ENCODE measurements around the gene COX17.

COX17 gene

DNA sequence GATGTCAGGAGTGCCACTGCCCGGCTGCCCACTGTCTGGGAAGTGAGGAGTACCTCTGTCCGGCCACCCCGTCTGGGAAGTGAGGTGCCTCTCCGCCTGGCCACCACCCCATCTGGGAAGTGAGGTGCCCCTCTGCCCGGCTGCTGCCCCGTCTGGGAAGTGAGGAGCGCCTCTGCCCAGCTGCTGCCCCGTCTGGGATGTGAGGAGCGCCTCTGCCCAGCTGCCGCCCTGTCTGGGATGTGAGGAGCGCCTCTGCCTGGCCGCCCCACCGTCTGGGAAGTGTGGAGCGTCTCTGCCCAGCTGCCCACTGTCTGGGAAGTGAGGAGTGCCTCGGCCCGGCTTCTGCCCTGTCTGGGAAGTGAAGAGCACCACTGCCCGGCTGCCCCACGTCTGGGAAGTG lies 3.3 kb downstream of the COX17 start:
- no peak for DNase-seq

DNA sequence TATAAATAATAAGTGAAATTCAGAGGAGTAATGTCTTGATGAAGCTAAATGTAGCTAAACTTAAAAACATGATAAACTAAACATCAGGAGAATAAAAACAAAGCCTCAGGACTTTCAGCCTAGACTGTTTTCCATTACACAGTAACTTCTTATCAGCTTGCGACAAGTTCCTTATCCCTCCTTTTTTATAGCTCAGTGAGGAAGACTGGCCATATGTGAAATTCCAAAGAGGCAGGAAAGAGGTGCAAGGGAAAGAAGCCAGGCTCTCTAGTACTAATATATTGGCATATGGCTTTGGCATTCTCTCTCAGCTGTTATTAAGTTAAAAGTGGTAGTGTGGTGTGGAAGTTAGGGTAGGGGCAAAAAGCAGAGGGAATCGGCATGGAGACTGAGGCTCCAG lies 4.4 kb downstream of the COX17 start:
- DNase-seq: no peak

DNA sequence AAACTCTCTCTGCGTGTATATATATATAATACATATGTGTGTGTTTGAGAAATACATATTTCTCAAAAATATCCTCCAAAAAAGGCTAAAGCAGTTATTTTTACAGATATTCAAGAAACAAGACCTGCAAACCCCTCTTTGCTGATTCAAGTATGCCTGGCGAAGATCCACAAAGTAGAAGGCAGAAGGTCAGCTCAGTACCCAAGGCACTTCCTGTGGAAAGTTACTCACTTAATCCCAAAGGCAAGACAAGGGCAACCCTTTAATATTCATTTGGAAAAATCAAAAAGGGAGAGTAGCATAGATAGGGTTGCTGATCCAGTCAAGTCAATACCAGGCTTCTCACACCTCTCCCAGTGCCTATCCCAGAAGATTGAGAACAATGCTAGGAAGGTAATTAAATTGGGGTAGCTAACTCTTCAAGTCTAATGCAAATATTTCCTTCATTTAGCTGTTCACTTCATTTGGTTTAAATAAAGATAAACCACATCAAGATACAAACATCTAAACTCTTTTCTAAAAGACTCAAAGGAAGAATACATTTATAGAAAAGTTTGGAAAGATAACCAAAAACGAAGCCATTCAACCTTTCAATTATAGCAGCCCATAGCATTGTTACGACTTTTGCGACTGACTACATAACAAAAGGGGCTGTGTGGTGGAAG lies 7.2 kb downstream of the COX17 start:
- no peak for DNase-seq

- no peak for DNase-seq
Observed at GRCh38 chr3:119665954-119666559, 11.1 kb downstream of the COX17 start.

- peak; percentile 29 for DNase-seq
Observed at GRCh38 chr3:119664850-119665379, 12.3 kb downstream of the COX17 start.

- no peak for DNase-seq
Observed at GRCh38 chr3:119664370-119664769, 12.8 kb downstream of the COX17 start.

DNA sequence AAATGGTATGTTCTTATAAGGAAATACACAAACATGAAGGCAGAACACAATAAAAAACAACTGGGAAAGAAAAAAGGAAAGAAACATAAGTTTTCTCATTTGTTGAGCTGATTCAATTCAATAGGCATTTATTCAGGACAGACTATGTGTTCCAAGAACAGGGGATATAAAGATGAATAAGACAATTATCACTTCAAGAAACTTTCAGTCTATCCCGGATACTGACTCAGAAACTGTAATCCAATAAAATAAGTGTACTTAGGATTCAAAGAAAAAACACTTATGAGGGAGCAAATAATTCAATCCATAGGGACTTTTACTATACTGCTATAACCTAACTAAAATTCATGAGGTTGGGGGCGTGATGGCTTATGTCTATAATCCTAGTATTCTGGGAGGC lies 13.3 kb downstream of the COX17 start:
- DNase-seq: peak; percentile 61

DNA sequence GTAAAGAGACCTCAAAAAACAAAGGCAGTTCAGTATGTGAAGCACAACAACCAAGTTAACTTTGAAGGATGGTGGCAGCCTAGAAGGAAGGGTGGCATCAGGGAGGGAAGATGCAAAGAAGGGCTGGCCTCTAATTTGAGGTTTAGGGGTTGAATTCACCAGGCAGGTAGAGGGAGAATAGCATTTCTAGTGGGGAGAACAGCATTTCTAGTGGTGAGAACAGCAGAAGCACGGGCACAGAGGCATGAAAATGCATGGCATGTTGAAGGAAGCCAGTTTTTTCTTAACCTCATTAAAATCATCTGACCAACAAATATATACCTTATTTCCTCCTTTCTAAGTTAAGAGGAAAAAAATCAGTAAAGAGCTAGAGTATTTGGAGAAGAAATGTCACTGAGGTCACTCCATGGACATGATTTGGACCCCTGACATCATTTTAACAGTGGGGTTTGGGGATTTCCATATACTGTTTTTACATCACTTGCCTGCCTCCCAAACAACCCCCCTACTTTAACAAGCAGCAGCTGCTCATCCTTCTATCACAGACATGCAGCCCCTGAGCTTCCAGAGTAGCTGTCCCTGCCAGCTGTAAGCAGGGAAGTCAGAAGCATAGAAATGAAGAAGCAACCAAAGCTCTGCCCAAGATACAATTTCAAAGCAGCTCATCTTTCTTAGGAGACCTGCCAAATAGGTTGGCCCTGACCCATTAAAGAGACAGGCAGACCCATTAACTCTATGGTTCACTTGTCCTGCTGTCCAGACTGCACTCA lies 14.4 kb downstream of the COX17 start:
- peak; percentile 52 for DNase-seq

GRCh38 chr3:119660474-119661440 lies 16.4 kb downstream of the COX17 start, which contains the start of gene POPDC2:
TSS of gene POPDC2 (minus strand) at chr3:119660589. CDS start at chr3:119660423, 166 bp downstream.
- peak; percentile 29 for DNase-seq

- DNase-seq: no peak
Observed at GRCh38 chr3:119659606-119660291, 17.5 kb downstream of the COX17 start.

DNA sequence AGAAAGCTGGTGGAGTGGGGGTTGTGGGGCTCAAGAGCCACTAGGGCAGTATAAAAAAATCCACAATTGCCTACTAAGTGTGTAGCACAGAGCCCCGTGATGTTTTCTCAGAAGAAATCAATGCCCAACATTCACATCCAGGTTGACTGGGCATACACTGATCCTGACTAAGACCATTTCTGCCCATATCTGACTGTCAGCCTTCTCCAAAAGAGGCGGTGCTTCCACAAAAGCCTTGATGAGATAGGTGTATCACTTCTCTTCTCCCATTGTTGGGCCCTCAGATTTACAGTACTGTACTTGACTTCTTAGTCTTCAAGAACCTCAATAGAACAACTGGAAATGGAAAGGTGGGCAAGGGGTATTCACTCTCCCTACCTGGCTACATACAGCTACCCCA lies 18.2 kb downstream of the COX17 start:
- no peak for DNase-seq

- no peak for DNase-seq
Observed at GRCh38 chr3:119657887-119658702, 19.1 kb downstream of the COX17 start.

DNA sequence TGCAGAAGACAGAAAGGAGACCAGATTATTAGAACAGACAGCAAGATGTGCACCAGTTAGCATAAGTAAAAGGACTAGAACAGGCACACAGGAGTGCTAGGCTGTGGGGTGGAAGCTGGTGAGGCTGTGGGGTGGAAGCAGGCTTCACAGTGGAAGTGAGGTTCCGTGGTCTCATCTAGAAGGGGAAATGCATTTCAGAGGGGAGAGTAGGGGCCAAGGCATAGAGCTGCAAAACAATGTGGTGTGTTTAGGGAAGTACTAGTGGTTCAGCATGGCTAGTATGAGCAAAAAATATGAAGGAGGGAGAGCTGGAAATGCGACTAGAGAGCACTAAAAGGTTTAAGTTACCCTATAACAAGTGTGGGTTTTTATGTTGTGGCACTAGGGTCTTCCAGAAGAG lies 23.3 kb downstream of the COX17 start:
- DNase-seq: no peak

DNA sequence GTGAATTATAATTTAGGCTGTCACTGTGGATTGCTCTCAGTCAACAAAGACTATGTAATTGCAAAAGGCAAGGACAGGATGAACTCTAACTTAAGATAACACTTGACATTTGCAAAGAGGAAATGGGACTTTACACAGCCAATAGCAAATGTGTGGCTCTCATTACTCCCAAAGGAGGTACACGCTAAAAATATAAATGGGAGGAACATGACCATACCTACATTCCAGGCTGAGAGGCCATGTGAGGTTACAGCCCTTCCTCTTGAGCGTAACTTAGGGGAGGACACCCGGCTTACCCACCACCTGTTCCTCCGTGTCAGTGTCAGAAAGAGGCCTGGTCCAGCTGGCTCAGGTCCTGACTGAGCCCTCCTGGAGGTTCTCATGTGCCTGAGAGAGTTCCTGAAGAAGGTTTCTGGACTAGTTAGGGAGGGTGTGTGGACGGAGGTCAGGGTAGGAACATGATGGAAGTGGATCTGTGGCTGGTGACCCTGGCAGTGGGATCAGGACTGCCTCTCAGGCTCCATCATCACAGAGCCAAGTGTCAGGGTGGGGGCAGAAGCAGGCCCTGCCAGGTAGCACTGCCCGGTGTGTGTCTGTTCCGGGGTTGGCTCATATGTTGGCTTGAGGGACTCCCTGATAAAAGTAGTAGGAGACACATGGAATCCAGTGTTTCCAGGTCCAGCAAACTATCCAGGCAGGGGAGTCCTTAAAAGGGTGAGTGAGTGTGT lies 24.7 kb downstream of the COX17 start:
- DNase-seq: no peak

DNA sequence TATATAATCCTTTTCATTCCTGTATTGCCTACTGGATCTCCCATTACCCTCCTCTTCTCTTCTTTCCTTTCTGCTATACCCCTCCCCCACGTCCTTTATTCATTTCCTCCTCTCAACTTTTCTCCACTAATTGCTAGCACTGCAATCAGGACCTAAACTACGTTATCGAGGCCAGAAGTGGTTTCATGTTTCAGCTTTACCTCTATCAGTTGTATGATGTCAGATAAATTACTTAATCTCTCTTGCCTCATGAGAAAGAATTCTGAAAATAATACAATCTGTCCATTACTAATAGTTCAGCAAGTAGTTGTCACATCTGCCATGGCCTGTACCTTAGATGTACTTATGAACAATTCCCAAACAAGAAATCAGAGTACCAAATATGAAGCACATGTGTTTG lies 27.4 kb downstream of the COX17 start:
- no peak for DNase-seq

DNA sequence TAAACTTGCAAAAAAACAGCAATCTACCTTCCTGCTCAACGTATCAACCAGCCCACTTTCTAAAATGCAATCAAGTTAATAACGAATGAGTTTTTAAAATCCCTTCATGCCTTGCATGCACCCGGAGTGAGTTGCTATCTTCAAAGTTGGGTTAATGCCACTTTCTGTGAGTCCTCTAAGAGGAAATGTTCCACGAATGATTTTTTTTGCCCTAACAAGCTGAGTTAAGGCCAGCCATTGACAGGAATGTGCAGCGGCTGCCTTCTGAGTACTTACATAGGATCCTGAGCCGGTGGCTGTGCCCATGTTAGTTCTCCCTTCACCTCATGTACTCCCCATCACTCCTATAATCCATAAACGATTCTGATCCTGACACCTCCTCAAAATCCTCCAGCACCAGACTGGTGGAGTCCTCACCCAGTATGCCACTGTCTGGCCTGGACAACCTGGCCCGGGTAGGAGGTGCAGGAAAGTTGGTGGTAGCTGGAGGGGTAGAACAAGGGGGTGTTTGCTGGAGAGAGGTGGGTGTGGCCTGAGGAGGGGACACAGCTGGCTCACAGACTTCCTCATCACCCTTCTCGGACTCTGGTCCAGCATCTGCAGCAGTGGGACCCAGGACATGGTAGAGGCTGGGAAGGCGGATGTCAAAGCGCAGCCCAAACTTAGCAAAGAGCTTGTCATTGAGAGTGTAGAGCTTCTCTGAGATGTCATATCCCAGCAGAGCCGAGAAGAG lies 29.2 kb downstream of the COX17 start:
- DNase-seq: no peak

- DNase-seq: no peak
Observed at GRCh38 chr3:119647171-119647570, 30.0 kb downstream of the COX17 start.

DNA sequence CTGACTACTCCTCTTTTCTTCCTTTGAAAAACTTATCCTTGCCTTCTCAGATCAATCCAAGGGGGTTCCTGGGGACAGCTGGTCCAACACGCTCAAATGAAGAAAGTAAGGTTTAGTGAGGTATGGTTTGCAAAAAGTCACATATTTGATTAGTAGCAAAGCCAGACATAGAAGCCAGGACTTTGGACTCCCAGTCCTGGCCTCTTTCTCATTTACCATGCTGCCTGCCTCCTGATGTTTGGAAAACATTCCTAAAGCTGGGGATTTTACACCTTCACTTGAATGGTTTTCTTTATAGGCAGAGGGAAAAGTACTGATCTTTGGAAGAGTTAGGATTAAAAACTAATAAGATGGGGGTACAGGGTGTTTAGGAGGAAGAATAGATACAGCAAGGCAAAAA lies 31.4 kb downstream of the COX17 start:
- DNase-seq: no peak

DNA sequence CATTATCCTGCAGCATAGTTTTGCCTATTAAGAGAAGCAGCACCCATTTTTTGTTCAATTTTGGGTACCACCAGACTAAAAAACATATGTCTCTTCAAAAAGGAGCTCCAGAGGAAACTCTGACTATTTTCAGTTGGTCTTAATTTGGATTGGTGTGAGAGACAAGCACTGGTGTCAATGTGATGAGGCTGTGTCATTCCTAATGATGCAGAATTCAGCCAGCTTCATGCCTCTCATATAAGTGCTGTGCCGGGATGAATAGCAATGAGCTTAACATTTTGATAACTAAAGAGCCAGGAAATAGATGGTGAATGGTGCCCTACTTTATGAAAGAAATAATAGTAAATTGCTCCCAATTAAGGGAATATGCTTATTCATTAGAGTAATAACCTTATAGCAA lies 32.7 kb downstream of the COX17 start:
- no peak for DNase-seq

DNA sequence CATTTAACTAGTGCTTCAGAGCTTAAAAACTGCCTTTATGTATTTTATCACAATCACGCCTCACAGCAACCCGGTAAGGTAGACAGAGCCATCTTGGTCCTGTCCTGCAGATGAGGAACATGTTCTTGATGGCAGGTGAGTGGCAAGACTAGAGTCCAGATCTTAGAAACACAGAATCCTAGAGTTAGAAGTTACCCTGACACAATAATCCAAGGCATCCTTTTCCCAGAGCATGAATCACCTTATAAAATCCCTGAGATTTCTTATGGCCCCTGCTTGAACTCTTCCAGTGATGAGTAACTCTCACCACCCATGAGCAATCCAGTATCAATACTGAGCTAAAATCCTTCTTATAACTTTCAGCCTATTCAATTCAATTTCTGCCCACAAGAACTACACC lies 33.7 kb downstream of the COX17 start:
- DNase-seq: peak; percentile 82
